Mucosa of rectum (tissue), 2 donors: ENCODE data around the gene USP25.

Source experiments
- H3K27ac ChIP-seq, 2 donors: one replicate each; pipeline ENCODE4 v1.7.0; 2013; ENCODE audit warnings: inconsistent platforms in 2 of 2, low read depth in 2 of 2, low read length in 2 of 2
- H3K27me3 ChIP-seq, 2 donors: one replicate each; pipeline ENCODE4 v1.7.0; 2013; ENCODE audit warnings: low read length in 2 of 2; ENCODE audit not compliant: control insufficient read depth in 2 of 2, insufficient read depth in 2 of 2
- H3K36me3 ChIP-seq, 2 donors: one replicate each; pipeline ENCODE4 v1.7.0; 2013; ENCODE audit warnings: low read length in 2 of 2; ENCODE audit not compliant: control insufficient read depth in 2 of 2, insufficient read depth in 2 of 2
- H3K4me1 ChIP-seq, 2 donors: one replicate each; pipeline ENCODE4 v1.7.0; 2013; ENCODE audit warnings: low read length in 2 of 2, mild to moderate bottlenecking in 1 of 2; ENCODE audit not compliant: control insufficient read depth in 2 of 2, insufficient read depth in 2 of 2
- H3K4me3 ChIP-seq, 2 donors: one replicate each; pipeline ENCODE4 v1.7.0; 2013; ENCODE audit warnings: low read length in 2 of 2
- H3K9ac ChIP-seq, 2 donors: one replicate each; pipeline ENCODE4 v1.7.0; 2013; ENCODE audit warnings: low read length in 2 of 2, low read depth in 1 of 2, mild to moderate bottlenecking in 1 of 2
- H3K9me3 ChIP-seq, 2 donors: one replicate each; pipeline ENCODE4 v1.7.0; 2013; ENCODE audit warnings: low read length in 2 of 2; ENCODE audit not compliant: control insufficient read depth in 2 of 2
- donor health status: healthy.
- donor health status: Normal muscosa, but diverticular disease.

The USP25 gene

DNA sequence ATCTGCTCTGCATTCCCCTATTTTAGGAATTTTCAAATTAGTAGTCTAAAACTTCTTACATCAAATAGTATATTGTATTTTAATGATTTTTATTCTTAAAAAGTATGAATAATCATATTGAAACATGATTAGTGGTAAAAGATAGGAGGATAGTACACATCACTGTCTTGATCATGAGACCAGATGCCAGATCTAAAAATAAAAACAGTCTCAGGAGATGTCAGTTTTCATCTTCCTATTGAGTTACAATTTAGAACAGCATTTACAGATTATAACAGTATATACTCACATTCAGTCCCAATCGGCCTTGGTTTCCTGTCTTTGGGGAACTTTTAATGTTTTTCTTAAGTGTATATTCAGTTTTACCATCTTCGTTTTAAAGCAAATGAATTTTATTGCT, 95.9 kb downstream of the USP25 start:
- no peak overlapping the region for H3K9ac ChIP-seq
- H3K4me3 ChIP-seq: no peak overlapping the region
- peaks cover 7 to 8% of the 10 kb centered on the region in 2 donors for H3K36me3 ChIP-seq
- H3K9me3 ChIP-seq: no peaks in the 10 kb centered on the region
- no peaks in the 10 kb centered on the region for H3K27me3 ChIP-seq
- no peak overlapping the region for H3K27ac ChIP-seq
- H3K4me1 ChIP-seq: no peaks in the 10 kb centered on the region

DNA sequence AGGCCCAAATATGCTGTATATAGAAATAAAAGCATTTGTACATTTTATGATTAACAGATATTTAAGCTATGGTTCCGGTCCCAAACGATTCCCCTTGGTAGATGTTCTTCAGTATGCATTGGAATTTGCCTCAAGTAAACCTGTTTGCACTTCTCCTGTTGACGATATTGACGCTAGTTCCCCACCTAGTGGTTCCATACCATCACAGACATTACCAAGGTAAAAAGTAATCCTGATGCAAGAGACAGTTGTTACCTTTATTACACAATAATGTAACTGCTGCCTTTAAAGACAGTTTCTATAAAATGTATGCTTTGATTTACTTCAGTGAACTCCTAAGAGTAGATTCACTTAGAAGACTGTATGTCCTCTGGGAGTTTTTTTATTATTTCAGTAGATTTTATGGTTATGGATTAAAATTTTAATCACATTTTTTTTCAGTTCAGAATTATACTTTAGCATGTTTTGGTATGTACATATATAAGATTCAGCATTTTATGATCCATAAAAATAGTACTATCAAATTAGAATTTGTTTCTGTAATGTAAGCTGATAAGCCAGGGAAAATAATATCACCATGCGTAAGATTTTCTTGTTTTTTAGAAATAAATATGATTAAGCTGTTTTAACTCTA, 96.5 kb downstream of the USP25 start:
- Histone ChIP-seq H3K27me3 (no peaks in the 10 kb centered on the region), H3K4me1 (no peaks in the 10 kb centered on the region), H3K4me3 (no peak overlapping the region), H3K9me3 (no peaks in the 10 kb centered on the region), H3K27ac (no peak overlapping the region), H3K9ac (no peak overlapping the region), H3K36me3 (peaks cover 10 to 11% of the 10 kb centered on the region in 2 donors)

DNA sequence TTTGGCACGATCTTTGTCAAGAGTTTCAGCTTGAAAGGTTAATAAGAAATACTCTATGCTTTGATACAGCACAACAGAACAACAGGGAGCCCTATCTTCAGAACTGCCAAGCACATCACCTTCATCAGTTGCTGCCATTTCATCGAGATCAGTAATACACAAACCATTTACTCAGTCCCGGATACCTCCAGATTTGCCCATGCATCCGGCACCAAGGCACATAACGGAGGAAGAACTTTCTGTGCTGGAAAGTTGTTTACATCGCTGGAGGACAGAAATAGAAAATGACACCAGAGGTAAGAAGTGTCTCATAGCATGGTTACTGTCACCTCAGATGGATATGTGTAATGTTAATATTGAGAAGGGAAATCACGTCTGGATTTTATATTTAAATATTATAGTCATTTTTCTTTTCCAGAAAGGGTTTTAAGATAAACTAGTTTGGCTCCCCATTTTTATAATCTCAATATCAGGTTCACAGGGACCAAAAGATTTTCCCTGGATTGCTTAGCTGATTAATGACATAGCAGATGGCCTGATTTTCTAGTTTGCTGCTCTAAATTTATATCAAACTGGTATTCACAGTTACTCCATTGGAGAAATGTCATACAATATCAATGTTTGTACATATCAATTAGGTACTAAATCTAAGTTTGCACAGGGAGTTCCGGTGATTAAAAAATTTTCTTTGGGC, 97.3 kb downstream of the USP25 start:
- Histone ChIP-seq H3K4me3 (no peak overlapping the region), H3K27ac (no peak overlapping the region), H3K9ac (no peak overlapping the region), H3K36me3 (peaks cover 18 to 19% of the 10 kb centered on the region in 2 donors), H3K9me3 (no peaks in the 10 kb centered on the region), H3K27me3 (no peaks in the 10 kb centered on the region), H3K4me1 (no peaks in the 10 kb centered on the region)

DNA sequence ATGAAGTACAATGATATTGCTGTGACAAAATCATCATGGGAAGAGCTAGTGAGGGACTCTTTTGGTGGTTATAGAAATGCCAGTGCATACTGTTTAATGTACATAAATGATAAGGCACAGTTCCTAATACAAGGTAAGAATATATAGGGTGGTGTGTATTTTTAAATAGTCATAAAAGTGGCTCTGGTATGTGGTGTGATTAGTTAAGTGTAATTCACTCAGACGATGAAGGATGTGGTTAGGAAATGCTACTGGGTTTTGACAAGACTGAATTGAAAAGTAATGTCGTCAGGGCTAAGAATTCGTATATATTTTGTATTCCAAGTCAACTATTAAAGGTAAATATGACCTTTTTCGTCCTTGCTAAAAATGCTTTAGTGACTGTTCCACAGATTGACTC, 101.7 kb downstream of the USP25 start:
- Histone ChIP-seq H3K9me3 (no peaks in the 10 kb centered on the region), H3K4me1 (no peaks in the 10 kb centered on the region), H3K27ac (no peak overlapping the region), H3K27me3 (no peaks in the 10 kb centered on the region), H3K9ac (no peak overlapping the region), H3K4me3 (no peak overlapping the region), H3K36me3 (peaks cover 20 to 27% of the 10 kb centered on the region in 2 donors)

DNA sequence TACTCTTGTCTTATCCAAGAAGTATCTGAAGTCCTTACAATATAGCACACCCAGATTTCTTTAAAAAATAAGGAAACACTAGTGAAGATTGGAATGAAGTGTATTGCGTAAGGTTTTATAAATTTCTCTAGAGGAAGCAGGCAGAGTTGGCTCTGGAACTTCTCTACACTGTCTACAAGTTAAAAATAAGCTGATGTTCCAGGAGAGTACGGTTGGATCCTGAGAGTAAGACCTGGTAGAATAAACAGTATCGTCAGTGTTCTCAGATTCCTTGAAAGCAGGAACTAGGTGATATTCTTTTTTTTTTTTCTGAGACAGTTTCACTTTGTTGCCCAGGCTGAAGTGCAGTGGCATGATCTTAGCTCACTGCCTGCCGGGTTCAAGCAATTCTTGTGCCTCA, 107.9 kb downstream of the USP25 start:
- no peaks in the 10 kb centered on the region for H3K9me3 ChIP-seq
- no peaks in the 10 kb centered on the region for H3K27me3 ChIP-seq
- peak overlapping the region; percentile 53 to 60 for H3K27ac ChIP-seq
- peaks cover 5 to 15% of the 10 kb centered on the region in 2 donors for H3K36me3 ChIP-seq
- H3K9ac ChIP-seq: peak overlapping the region in 1 of 2 donors; percentile 45
- peaks cover 0 to 7% of the 10 kb centered on the region in 2 donors for H3K4me1 ChIP-seq
- no peak overlapping the region for H3K4me3 ChIP-seq

DNA sequence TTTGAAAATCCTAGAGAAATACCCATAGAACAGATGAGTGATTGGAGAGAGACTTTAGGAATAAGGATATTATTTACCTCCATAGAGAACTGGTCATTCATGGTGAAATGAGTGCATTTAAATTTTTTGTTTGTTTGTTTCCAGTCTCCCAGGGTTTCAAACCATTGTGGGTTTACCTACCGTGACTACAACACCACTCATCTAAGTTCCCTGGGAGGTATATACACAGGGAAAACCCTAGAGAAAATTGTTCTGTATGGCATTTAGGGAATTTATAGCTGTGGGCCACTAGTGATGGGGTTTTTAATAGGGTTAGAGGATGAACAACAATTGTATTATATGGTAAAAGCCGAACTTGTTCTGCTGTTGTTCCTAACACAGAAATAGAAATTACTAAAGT, 109.2 kb downstream of the USP25 start:
- no peaks in the 10 kb centered on the region for H3K9me3 ChIP-seq
- no peak overlapping the region for H3K9ac ChIP-seq
- no peaks in the 10 kb centered on the region for H3K27me3 ChIP-seq
- no peak overlapping the region for H3K4me3 ChIP-seq
- no peak overlapping the region for H3K27ac ChIP-seq
- H3K4me1 ChIP-seq: peaks cover 0 to 7% of the 10 kb centered on the region in 2 donors
- H3K36me3 ChIP-seq: peaks cover 10 to 16% of the 10 kb centered on the region in 2 donors

DNA sequence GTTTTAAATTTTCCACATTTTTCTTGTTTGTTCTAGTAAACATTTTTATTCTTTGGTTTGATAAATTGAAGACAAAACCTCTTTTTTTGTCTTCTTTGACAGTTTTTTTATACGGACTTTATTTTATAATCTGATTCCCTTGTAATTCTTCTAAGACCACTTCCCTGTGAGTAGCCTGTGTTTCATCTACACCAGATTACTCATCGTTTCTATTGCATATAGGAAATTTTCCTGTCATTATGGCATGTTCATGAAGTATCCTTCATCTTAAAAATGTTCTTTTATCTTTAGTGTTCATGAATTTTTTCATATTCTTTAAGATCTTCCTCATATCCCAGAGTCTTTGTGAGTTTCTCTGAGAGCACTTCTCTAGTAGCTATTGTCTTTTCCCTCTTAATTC, 109.8 kb downstream of the USP25 start:
- Histone ChIP-seq H3K4me1 (peaks cover 0 to 7% of the 10 kb centered on the region in 2 donors), H3K27ac (no peak overlapping the region), H3K36me3 (peaks cover 10 to 12% of the 10 kb centered on the region in 2 donors), H3K27me3 (no peaks in the 10 kb centered on the region), H3K4me3 (no peak overlapping the region), H3K9me3 (no peaks in the 10 kb centered on the region), H3K9ac (no peak overlapping the region)

DNA sequence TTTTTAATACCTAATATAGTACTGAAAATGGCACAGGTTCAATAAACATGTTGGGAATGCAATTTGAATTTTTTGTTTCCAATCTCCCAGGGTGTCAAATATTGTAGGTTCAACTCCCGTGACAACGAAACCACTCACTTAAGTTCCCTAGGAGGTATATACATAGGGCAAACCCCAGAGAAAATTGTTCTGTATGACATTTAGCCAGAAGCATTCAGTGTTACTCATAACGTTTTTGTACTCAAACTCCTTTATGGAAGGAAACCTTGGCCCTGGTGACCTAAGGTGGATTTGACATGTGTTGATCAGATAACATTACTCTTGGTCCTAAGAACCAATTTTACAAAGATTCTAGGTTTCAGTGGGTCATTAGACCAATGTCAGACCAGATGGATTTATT, 110.6 kb downstream of the USP25 start:
- no peaks in the 10 kb centered on the region for H3K27me3 ChIP-seq
- H3K27ac ChIP-seq: no peak overlapping the region
- no peaks in the 10 kb centered on the region for H3K9me3 ChIP-seq
- H3K4me3 ChIP-seq: no peak overlapping the region
- H3K36me3 ChIP-seq: peaks cover 8 to 10% of the 10 kb centered on the region in 2 donors
- H3K9ac ChIP-seq: no peak overlapping the region
- peaks cover 0 to 7% of the 10 kb centered on the region in 2 donors for H3K4me1 ChIP-seq

DNA sequence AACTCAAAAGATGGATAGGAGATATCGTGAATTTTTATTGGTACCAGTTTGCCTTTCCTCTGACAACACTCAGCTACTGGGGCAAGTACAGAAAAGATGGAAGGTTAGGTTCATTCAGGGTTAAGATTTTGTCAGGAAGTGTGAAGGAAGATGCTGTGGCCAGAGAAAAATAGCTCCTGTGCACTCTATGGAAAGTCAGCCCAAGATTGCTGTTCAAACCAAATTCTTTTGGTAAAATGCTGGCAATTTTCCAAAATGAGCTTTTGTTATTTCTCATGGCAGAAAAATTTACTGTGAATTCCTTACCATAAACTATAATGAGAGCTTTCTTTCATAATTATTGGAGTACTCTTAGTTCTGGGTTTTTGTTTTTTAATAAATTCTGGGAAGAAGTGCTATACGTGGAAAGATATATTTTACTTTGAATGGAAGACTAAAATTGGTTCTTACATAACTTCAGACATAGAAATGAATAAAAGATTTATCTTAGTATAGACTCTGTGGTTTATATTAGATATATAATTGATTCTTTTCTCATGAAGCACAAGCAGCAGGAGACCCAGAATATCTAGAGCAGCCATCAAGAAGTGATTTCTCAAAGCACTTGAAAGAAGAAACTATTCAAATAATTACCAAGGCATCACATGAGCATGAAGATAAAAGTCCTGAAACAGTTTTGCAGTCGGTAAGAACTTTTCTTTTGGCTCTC, 112.2 kb downstream of the USP25 start:
- H3K27me3 ChIP-seq: no peaks in the 10 kb centered on the region
- H3K36me3 ChIP-seq: peaks cover 8 to 10% of the 10 kb centered on the region in 2 donors
- no peak overlapping the region for H3K9ac ChIP-seq
- H3K27ac ChIP-seq: no peak overlapping the region
- no peaks in the 10 kb centered on the region for H3K9me3 ChIP-seq
- H3K4me1 ChIP-seq: peaks cover 0 to 7% of the 10 kb centered on the region in 2 donors
- H3K4me3 ChIP-seq: no peak overlapping the region

DNA sequence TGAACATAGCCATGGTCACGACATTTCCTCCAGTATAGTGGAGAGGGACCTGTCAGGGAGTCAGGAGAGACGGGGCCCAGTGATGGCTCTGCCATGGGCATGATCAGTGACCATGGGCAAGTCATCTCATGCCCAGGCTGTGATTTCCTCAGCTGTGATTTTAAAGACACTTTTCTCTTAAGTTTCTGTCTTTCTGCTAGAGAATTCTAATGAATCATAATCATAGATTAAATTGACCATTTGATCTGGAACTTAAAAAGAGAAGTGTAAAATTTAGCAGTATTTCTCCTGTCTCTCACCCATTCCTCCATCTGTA, 112.7 kb downstream of the USP25 start:
- H3K9ac ChIP-seq: no peak overlapping the region
- H3K27me3 ChIP-seq: no peaks in the 10 kb centered on the region
- peaks cover 0 to 6% of the 10 kb centered on the region in 2 donors for H3K4me1 ChIP-seq
- H3K36me3 ChIP-seq: peaks cover 8 to 10% of the 10 kb centered on the region in 2 donors
- H3K27ac ChIP-seq: no peak overlapping the region
- H3K4me3 ChIP-seq: no peak overlapping the region
- H3K9me3 ChIP-seq: no peaks in the 10 kb centered on the region
